Renal cortex interstitium (tissue), 11 donors: ENCODE data around the gene ZXDB. TPM values are rescaled to one million over a fixed set of nuclear protein-coding genes. Genes with fewer than 3 reads are reported as not detected.
"Not testable (repeated sequence)": the region's sequence is repeated elsewhere in the genome, so short reads cannot be mapped to it uniquely, and the experiment has no call there.

ENCODE experiments used
- DNase-seq, 11 donors: peaks; one replicate each; pipeline ENCODE4 v3.0.0-alpha.2; 2013; ENCODE audit warnings: low read depth in 9 of 11, low spot score in 4 of 11; ENCODE audit errors: extremely low read depth in 1 of 11
- polyA plus RNA-seq, 3 donors: library from polyadenylated mRNA; unstranded; fragments of 120-200 nt; gene quantifications; one replicate each; pipeline ENCODE4 v1.2.1, GENCODE V29; 2013; ENCODE audit not compliant: insufficient read length in 3 of 3

ZXDB gene
- polyA plus RNA-seq, 3 donors = 10.0 to 11.7 (median 10.6) TPM

DNA sequence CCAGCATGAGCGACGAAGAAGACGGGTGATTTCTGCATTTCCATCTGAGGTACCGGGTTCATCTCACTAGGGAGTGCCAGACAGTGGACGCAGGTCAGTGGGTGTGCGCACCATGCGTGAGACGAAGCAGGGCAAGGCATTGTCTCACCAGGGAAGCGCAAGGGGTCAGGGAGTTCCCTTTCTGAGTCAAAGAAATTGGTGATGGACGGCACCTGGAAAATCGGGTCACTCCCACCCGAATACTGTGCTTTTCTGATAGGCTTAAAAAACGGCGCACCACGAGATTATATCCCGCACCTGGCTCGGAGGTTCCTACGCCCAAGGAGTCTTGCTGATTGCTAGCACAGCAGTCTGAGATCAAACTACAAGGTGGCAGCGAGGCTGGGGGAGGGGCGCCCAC, 37.6 kb downstream of the ZXDB start:
- not testable (repeated sequence) for DNase-seq

DNA sequence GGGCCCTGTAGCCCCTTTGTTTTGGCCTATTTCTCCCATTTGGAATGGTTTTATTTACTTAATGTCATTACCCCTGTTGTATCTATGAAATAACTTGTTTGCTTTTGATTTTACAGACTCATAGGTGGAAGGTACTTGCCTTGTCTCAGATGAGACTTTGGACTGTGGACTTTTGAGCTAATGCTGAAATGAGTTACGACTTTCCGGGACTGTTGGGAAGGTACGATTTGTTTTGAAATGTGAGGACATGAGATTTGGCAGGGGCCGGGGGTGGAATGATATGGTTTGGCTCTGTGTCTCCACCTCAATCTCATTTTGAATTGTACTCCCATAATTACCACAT, 48.8 kb downstream of the ZXDB start:
- DNase-seq = no peak

DNA sequence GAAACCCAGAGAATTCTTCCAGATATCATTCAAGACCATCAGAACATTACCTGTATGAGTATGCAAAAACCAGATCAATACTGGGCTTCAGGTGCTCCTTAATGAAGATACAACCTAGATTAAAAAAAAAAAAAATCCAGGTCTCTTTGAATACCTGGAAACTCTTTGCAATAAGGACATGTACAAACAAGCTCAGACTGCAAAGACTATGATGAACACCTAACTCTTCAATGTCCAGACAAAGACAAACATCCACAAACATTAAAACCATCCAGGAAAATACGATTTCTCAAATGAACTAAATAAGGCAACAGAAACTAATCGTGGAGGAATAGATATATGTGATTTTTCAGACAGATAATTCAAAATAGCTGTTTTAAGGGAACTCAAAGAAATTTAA, 49.5 kb downstream of the ZXDB start:
- no peak for DNase-seq

DNA sequence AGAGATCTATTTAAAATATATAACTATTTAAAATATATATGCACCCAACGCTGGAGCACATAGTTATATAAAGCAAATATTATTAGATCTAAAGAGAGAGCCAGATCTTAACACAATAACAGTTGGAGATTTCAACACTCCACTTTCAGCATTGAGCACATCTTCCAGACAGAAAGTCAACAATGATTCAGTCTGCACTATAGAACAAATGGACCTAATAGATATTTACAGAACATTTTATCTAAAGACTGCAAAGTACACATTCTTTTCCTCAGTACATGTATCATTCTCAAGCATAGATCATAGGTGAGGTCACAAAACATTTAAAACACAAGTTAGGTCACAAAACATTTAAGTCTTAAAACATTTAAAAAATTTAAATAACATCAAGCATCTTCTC, 51.9 kb downstream of the ZXDB start:
- DNase-seq = no peak

DNA sequence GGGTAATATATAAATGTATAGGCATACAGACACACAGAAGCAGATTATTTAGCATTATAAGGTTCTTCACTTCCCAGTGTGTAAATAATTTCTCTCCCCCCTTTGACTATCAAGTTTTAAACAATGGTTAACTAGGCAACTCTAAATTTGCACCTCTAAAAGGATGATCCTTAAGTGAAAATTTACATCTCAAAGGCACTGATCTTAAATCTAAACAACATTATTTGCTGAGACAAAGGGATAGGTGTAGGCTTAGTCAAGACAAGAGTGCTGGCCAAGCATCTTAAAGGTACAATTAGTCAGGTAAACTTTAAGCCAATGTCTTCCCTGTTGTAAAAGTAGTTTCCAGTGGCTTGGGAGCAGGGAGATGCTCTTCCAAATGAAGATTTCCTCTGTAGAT, 55.2 kb downstream of the ZXDB start:
- no peak for DNase-seq

Other genes with a start within 250 kb of the ZXDB start
- gene NLRP2B, start 88.2 kb downstream of the ZXDB start, polyA plus RNA-seq = under 1 TPM in 2 of 3 donors, not detected in 1; 0.06 TPM